Osteoblast (primary cell): ENCODE data around the gene SMAD7. TPM values are rescaled to one million over a fixed set of nuclear protein-coding genes. Genes with fewer than 3 reads are reported as not detected.

Experiments
- DNase-seq: peaks from one replicate; pipeline ENCODE4 v3.0.0; 2011; ENCODE audit warnings: low spot score, mixed read lengths; ENCODE audit not compliant: insufficient read length; ENCODE audit errors: missing footprints
- H2AFZ ChIP-seq: 2 replicates; pipeline ENCODE4 v1.6.0; 2011; ENCODE audit warnings: mild to moderate bottlenecking, low read length
- H3K27ac ChIP-seq: 2 replicates; pipeline ENCODE4 v1.5.1; 2011; ENCODE audit warnings: mild to moderate bottlenecking, low read depth, low read length, moderate library complexity
- H3K27me3 ChIP-seq: 2 replicates; pipeline ENCODE4 v1.6.0; 2012; ENCODE audit warnings: mild to moderate bottlenecking, control low read depth, inconsistent platforms, low read length, moderate library complexity; ENCODE audit not compliant: insufficient read depth
- H3K36me3 ChIP-seq: 2 replicates; pipeline ENCODE4 v1.5.1; 2011; ENCODE audit warnings: mild to moderate bottlenecking, low read length, control low read depth, moderate library complexity; ENCODE audit not compliant: insufficient read depth
- H3K4me1 ChIP-seq: 2 replicates; pipeline ENCODE4 v1.5.1; 2011; ENCODE audit warnings: mild to moderate bottlenecking, low read length, control low read depth, moderate library complexity; ENCODE audit not compliant: insufficient read depth
- H3K4me2 ChIP-seq: 2 replicates; pipeline ENCODE4 v1.6.0; 2011; ENCODE audit warnings: mild to moderate bottlenecking, low read length; ENCODE audit not compliant: insufficient read depth
- H3K4me3 ChIP-seq: fragments of 200-600 bp; sonication (generic); 3 replicates; pipeline ENCODE4 v1.5.1; 2012; ENCODE audit warnings: mild to moderate bottlenecking, low read length, inconsistent platforms; ENCODE audit not compliant: insufficient read depth
- H3K79me2 ChIP-seq: 2 replicates; pipeline ENCODE4 v1.6.0; 2012; ENCODE audit warnings: mild to moderate bottlenecking, low read length, control low read depth, inconsistent platforms; ENCODE audit not compliant: insufficient read depth
- H3K9me3 ChIP-seq: 2 replicates; pipeline ENCODE4 v1.5.1; 2011; ENCODE audit warnings: low read depth, low read length, control low read depth
- H4K20me1 ChIP-seq: 2 replicates; pipeline ENCODE4 v1.6.0; 2012; ENCODE audit warnings: mild to moderate bottlenecking, low read length, control low read depth; ENCODE audit not compliant: insufficient read depth
- total RNA-seq: library from RNA; depleted of rRNA; stranded (reverse); fragments of >200 nt; gene quantifications from 2 replicates; pipeline ENCODE4 v1.2.3, GENCODE V29; 2012
- TF ChIP-seq, protein P1 (sequence below): IDR thresholded peaks from 2 replicates; pipeline ENCODE4 v1.5.1; 2011; ENCODE audit warnings: mild to moderate bottlenecking, low read depth, low read length, moderate library complexity; ENCODE audit errors: extremely low read depth

Gene SMAD7
- total RNA-seq, 1 donor: 76.0 TPM

DNA sequence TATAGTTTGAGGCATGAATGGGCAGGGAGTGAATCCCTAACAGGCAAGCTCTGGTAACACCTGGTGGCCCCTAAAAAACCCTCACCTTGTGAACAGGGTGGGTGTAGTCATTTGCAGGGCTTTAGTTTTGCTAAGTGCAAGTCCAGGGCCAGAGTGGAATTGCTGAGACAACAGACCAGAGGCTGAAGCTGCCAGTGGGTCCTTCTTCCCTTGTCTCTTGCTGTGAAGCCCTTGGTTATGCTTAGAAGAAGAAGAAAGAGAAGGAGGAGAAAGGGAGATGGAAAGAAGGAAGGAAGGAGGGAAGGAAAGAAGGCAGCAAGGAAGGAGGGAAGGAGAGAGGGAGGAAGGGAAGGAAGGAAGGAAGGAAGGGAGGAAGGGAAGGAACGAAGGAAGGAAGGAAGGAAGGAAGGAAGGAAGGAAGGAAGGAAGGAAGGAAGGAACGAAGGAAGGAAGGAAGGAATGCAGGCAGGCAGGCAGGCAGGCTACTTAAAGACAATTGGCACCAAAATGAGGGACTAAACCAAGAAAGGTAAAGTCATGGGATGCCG, 45.8 kb downstream of the SMAD7 start:
- Histone ChIP-seq H3K27ac (peak overlapping the region; percentile 99), H3K9me3 (peaks cover 3% of the 10 kb centered on the region), H3K4me2 (no peak overlapping the region)

DNA sequence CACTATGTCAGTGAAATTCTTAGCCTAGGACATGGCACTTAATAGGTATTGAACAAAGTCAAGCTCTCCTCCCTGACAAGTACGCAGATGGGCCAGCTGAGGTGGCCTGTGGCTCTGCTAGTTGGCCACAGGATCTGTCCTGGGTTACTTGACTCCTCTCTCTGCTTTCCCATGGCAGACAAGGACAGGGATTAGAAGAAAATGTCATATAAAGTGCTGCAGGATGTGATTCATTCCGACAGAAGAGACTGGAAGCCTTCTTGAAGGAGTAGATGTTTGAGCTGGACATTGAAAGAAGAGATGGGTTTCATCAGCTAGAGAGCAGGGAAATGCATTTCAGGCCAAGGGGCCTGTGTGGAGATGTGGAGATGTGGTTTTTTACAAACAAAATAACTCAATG, 46.7 kb downstream of the SMAD7 start:
- Histone ChIP-seq H3K27ac (peak overlapping the region; percentile 99), H3K4me3 (no peak overlapping the region), H3K27me3 (no peaks in the 10 kb centered on the region), H3K4me1 (peaks cover 40% of the 10 kb centered on the region), H3K79me2 (no peaks in the 10 kb centered on the region), H4K20me1 (no peaks in the 10 kb centered on the region), H2AFZ (no peak overlapping the region), H3K9me3 (peaks cover 3% of the 10 kb centered on the region), H3K36me3 (no peaks in the 10 kb centered on the region), H3K4me2 (no peak overlapping the region)
- TF ChIP-seq, protein P1, sequence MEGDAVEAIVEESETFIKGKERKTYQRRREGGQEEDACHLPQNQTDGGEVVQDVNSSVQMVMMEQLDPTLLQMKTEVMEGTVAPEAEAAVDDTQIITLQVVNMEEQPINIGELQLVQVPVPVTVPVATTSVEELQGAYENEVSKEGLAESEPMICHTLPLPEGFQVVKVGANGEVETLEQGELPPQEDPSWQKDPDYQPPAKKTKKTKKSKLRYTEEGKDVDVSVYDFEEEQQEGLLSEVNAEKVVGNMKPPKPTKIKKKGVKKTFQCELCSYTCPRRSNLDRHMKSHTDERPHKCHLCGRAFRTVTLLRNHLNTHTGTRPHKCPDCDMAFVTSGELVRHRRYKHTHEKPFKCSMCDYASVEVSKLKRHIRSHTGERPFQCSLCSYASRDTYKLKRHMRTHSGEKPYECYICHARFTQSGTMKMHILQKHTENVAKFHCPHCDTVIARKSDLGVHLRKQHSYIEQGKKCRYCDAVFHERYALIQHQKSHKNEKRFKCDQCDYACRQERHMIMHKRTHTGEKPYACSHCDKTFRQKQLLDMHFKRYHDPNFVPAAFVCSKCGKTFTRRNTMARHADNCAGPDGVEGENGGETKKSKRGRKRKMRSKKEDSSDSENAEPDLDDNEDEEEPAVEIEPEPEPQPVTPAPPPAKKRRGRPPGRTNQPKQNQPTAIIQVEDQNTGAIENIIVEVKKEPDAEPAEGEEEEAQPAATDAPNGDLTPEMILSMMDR: no peak
- no peak for DNase-seq

More for the DNA sequence above, 45.8 kb downstream of the SMAD7 start:
- H4K20me1 ChIP-seq: no peaks in the 10 kb centered on the region
- H3K79me2 ChIP-seq: no peaks in the 10 kb centered on the region
- H3K4me1 ChIP-seq: peaks cover 40% of the 10 kb centered on the region
- TF ChIP-seq, protein P1: no peak
- H3K27me3 ChIP-seq: no peaks in the 10 kb centered on the region
- DNase-seq: no peak
- no peak overlapping the region for H2AFZ ChIP-seq
- no peaks in the 10 kb centered on the region for H3K36me3 ChIP-seq
- no peak overlapping the region for H3K4me3 ChIP-seq

DNA sequence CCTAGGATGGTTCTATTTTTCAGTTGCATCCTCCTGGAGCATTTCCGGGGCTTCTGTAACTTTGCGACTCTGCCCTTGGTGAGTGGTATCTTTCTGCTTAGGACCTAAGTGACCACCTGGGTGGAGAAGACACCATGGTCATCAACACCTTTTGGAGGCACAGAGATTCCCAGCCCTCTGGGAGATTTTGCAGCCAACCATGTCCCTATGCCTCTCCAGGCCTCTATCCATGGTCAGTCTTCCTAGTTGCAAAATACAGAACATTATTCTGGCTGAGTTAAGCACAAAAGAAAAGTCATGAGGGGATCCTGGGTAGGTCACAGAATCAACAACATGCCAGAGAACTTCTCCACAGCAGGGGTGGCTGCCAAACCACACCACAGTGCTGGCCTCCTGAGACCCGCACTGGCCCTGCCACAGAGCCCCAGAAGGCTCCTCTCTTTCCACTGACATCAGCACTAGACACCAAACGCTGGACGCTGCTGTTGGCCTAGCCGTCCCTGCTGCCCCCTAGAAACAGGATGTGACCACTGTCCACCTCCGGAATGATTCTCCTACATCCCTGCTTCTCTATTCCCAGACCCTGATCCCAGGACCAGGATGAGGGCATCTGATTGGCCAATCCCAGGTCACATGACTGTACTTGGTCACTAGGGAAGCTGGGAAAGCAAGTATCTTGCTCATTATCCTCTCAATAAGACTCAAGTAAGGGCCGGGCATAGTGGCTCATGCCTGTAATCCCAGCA, 47.7 kb downstream of the SMAD7 start:
- H4K20me1 ChIP-seq: no peaks in the 10 kb centered on the region
- H3K9me3 ChIP-seq: peaks cover 3% of the 10 kb centered on the region
- no peaks in the 10 kb centered on the region for H3K36me3 ChIP-seq
- H3K4me3 ChIP-seq: no peak overlapping the region
- H3K4me2 ChIP-seq: peak overlapping the region; percentile 67
- H3K79me2 ChIP-seq: no peaks in the 10 kb centered on the region
- H3K27ac ChIP-seq: peak overlapping the region; percentile 99
- no peaks in the 10 kb centered on the region for H3K27me3 ChIP-seq
- TF ChIP-seq, protein P1: peak; percentile 6
- DNase-seq: peak; percentile 96
- peaks cover 40% of the 10 kb centered on the region for H3K4me1 ChIP-seq
- H2AFZ ChIP-seq: peak overlapping the region; percentile 22
